ENCODE data around the gene WIF1.

- no peak for TF ChIP-seq CTCF (conservative IDR thresholded peaks at IDR 0.05)
- no peak for TF ChIP-seq EZH2 (IDR thresholded peaks at IDR 0.05; ENCODE audit: low read depth)
Measured at GRCh38 chr12:65168681-65169319, 47.7 kb upstream of the WIF1 start.

Measured in PC-9 (cell line).